HL-60 (cell line): Measurements from ENCODE around the gene MED13L.

ENCODE experiments used
- DNase-seq, 2 experiments: peaks; one replicate each; pipeline ENCODE4 v3.0.0-alpha.2; 2010 to 2020; ENCODE audit warnings: low read depth in 1 of 2, low spot score in 1 of 2
- H3K27ac ChIP-seq: fragments of 250-450 bp; sonication (Bioruptor Pico); replicated peaks from 2 replicates; pipeline ENCODE4 v1.5.1; 2020; ENCODE audit warnings: mild to moderate bottlenecking, moderate library complexity
- H3K27me3 ChIP-seq: fragments of 250-450 bp; sonication (Bioruptor Pico); 2 replicates; pipeline ENCODE4 v1.5.1; 2021; ENCODE audit warnings: mild to moderate bottlenecking, moderate library complexity; ENCODE audit not compliant: insufficient read depth, poor library complexity, severe bottlenecking
- H3K4me3 ChIP-seq: replicated peaks from 2 replicates; pipeline ENCODE4 v1.5.1; 2011; ENCODE audit warnings: mild to moderate bottlenecking, control low read depth, low read length; ENCODE audit not compliant: insufficient read depth
- GABPA ChIP-seq: IDR thresholded peaks from 2 replicates; pipeline ENCODE4 v1.6.1; 2012; ENCODE audit warnings: low read depth
- POLR2AphosphoS5 ChIP-seq: IDR thresholded peaks from 2 replicates; pipeline ENCODE4 v1.6.1; 2012; ENCODE audit warnings: low read depth
- SPI1 ChIP-seq: IDR thresholded peaks from 2 replicates; pipeline ENCODE4 v1.6.1; 2012; ENCODE audit warnings: low read depth, mild to moderate bottlenecking, borderline replicate concordance
- TF ChIP-seq, protein P1 (sequence below): IDR thresholded peaks from 2 replicates; pipeline ENCODE4 v1.6.1; 2012; ENCODE audit warnings: low read depth; ENCODE audit not compliant: insufficient replicate concordance
- TF ChIP-seq, protein P2 (sequence below): IDR thresholded peaks from one replicate; pipeline ENCODE4 v1.5.1; 2011; ENCODE audit warnings: low read length, control low read depth, inconsistent platforms; ENCODE audit not compliant: insufficient read depth

The MED13L gene

DNA sequence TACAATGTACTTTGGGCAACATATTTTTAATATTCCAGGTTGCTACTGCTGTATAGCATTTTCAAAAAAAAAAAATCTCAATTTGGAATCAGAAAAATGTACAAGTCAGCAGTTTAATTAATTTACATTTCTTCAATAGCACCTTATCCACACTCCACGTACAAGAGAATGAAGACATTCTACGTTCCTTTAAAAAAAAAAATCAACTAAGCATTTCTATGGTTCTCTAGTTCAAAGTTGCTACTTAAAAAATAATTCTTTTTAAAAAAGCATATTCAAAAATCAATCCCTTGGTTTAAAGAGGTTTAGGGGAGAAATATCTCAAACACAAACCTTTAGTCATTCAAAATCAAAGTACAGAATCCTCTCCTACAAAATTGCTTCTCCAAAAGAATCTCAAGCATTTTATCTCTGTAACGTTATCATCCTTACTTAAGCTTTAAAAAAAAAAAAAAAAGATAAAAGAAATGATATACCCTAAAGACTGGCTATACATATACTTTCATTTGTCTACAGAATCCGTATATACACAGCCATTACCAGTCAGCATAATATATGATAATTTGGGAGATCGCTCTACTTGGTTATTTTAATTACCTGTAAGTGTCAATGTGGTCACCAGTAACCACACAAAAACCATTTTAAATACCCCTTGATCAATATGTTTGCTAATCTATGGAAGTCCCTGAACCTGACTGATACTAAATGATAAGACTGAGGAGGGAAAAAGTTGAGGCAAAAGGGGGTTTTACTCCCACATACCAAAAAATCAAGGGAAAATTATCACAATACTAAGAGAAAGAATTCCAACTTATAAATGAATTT is 2.7 kb downstream of the MED13L start:
- Histone ChIP-seq H3K4me3 (peak overlapping the region; percentile 64), H3K27ac (no peak overlapping the region), H3K27me3 (no peaks in the 10 kb centered on the region)
- DNase-seq, result no peak
- TF ChIP-seq GABPA, result no peak
- TF ChIP-seq, protein P1, sequence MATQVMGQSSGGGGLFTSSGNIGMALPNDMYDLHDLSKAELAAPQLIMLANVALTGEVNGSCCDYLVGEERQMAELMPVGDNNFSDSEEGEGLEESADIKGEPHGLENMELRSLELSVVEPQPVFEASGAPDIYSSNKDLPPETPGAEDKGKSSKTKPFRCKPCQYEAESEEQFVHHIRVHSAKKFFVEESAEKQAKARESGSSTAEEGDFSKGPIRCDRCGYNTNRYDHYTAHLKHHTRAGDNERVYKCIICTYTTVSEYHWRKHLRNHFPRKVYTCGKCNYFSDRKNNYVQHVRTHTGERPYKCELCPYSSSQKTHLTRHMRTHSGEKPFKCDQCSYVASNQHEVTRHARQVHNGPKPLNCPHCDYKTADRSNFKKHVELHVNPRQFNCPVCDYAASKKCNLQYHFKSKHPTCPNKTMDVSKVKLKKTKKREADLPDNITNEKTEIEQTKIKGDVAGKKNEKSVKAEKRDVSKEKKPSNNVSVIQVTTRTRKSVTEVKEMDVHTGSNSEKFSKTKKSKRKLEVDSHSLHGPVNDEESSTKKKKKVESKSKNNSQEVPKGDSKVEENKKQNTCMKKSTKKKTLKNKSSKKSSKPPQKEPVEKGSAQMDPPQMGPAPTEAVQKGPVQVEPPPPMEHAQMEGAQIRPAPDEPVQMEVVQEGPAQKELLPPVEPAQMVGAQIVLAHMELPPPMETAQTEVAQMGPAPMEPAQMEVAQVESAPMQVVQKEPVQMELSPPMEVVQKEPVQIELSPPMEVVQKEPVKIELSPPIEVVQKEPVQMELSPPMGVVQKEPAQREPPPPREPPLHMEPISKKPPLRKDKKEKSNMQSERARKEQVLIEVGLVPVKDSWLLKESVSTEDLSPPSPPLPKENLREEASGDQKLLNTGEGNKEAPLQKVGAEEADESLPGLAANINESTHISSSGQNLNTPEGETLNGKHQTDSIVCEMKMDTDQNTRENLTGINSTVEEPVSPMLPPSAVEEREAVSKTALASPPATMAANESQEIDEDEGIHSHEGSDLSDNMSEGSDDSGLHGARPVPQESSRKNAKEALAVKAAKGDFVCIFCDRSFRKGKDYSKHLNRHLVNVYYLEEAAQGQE, result no peak

DNA sequence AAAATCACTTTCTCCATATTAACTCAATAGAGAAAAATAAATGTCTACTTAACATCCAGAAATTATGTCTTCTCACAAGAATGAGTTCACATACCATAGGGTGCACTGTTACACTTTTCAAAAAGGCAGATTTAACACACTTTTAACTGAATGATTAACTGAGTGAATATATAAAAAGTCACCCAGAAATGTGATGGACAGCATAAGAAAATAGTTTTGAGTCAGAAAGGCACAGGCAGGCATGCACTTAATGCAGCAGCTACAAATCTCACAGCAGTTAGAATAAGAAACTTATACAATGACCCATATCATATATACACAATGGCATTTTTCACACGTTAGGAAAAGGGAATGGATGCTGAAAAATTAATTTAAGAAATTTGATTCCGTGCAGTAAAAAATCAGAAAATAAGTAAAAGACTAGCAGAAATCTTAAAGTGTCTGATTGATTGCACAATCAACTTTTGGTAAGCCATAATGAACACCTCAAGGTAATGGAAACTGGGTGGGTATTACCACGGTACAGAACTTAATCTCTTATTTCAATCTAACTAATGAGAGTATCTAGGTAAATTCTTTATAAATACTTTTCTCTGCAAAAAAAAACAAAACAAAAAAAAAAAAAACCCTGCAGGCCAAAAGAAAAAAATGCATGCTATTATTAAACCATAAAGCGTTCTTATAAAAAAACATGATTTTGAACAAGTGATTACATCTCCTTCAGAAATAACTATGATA is 3.5 kb downstream of the MED13L start:
- TF ChIP-seq, protein P2, sequence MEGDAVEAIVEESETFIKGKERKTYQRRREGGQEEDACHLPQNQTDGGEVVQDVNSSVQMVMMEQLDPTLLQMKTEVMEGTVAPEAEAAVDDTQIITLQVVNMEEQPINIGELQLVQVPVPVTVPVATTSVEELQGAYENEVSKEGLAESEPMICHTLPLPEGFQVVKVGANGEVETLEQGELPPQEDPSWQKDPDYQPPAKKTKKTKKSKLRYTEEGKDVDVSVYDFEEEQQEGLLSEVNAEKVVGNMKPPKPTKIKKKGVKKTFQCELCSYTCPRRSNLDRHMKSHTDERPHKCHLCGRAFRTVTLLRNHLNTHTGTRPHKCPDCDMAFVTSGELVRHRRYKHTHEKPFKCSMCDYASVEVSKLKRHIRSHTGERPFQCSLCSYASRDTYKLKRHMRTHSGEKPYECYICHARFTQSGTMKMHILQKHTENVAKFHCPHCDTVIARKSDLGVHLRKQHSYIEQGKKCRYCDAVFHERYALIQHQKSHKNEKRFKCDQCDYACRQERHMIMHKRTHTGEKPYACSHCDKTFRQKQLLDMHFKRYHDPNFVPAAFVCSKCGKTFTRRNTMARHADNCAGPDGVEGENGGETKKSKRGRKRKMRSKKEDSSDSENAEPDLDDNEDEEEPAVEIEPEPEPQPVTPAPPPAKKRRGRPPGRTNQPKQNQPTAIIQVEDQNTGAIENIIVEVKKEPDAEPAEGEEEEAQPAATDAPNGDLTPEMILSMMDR, result no peak
- TF ChIP-seq GABPA (no peak), POLR2AphosphoS5 (no peak), SPI1 (no peak)
- TF ChIP-seq, protein P1, result no peak
- Histone ChIP-seq H3K27ac (no peak overlapping the region), H3K4me3 (no peak overlapping the region), H3K27me3 (no peaks in the 10 kb centered on the region)
- DNase-seq, result no peak

DNA sequence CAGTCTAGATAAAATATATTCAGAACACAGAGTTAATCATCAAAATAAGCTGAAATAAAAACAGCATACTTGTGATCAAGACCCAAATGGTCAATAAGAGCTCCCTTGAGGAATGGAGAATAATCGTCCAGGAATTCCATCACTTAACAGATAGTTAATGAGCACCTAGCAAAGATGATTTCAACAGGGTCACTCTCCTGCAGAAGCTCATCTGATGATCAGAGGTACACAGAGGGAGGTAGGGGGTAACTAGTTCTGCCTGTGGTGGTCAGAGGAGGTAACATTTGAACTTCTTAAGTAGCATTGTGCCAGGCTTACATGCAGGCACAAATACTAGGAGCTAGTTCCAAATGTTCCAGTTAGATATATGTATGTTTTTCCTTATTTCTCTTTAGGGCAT is 9.5 kb downstream of the MED13L start:
- Histone ChIP-seq H3K4me3 (no peak overlapping the region), H3K27ac (no peak overlapping the region), H3K27me3 (no peaks in the 10 kb centered on the region)
- TF ChIP-seq, protein P2, result no peak
- TF ChIP-seq, protein P1, result no peak
- TF ChIP-seq SPI1, result no peak
- TF ChIP-seq POLR2AphosphoS5, result no peak
- no peak for TF ChIP-seq GABPA
- DNase-seq, result no peak
